Activated CD4-positive, CD25-positive, alpha-beta regulatory T cell treated with anti-CD3 and anti-CD28 coated beads, Interleukin-2, amount 50 U/mL, for 24 hours (primary cell): ENCODE measurements around the gene LRIG3.
"Not testable (repeated sequence)": the region's sequence is repeated elsewhere in the genome, so short reads cannot be mapped to it uniquely, and the experiment has no call there.

Experiments
- ATAC-seq, 2 donors: fragments of 150-1000 bp; cut with Tn5 transposase; one replicate each; pipeline ENCODE4 v1.10.0; 2021; ENCODE audit warnings: mild to moderate bottlenecking in 1 of 2, moderate library complexity in 1 of 2

Gene LRIG3

DNA sequence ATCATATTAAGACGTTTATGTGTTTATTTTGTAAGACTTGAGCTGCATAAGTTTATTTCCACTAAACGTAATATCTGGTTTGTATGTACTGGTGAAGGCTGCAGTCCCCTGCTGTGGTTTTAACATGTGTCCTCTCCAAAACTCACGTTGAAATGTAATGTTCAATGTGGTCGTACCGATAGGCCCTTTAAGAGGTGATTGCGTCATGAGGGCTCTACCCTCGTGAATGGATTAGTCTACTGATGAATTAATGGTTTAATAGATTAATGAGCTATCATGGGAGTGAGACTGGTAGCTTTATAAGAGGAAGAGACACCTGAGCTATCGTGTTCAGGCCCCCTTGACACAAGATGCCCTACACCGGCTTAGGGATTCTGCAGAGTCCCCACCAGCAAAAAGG lies 14.9 kb downstream of the LRIG3 start:
- no peak for ATAC-seq

DNA sequence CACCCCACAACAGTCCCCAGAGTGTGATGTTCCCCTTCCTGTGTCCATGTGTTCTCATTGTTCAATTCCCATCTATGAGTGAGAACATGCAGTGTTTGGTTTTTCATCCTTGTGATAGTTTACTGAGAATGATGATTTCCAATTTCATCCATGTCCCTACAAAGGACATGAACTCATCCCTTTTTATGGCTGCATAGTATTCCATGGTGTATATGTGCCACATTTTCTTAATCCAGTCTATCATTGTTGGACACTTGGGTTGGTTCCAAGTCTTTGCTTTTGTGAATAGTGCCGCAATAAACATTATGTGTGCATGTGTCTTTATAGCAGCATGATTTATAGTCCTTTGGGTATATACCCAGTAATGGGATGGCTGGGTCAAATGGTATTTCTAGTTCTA lies 17.6 kb downstream of the LRIG3 start:
- ATAC-seq: not testable (repeated sequence)

DNA sequence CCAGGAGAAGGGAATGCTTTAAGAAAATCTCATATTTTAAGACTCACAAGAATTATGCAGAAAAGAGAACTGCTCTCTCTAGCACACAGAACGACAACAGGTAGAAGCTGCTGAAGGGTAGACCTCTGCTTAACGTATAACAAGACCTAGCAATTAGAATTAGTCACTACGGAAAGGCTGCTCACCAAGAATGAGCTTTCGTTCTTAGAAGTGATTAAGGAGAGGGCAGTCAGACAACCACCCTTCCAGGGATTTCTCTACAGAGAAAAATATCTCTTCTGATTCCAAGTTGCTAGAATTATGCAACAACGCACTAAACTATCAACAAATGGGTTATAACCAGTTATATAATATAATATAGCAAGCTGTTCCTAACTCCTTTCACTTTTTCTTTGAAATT lies 18.6 kb downstream of the LRIG3 start:
- no peak for ATAC-seq

- ATAC-seq: no peak
These were observed 22.3 kb downstream of the LRIG3 start for GRCh38 chr12:58897969-58898368.

- no peak for ATAC-seq
These were observed 24.0 kb downstream of the LRIG3 start for GRCh38 chr12:58896278-58896677.

GRCh38 chr12:58895053-58895452 lies 25.3 kb downstream of the LRIG3 start:
- ATAC-seq: no peak

DNA sequence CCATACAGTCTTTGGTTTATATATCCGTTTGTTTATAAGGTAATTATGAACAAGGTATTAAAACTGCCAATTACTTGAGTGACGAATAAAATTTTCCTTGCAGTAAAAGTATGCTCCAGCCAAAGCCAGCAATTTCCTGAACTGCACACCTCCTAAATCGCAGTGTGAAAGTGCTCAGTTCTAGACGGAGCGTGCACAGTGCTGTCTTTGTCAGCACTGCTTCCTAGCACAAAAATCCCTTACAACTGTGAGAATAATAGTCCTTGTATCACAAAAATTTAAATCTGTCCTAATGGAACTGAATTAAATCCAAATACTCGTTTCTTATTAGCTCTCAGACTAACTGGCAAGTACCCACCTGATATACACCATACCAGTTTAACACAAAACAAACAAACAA lies 26.3 kb downstream of the LRIG3 start:
- ATAC-seq: no peak

GRCh38 chr12:58893495-58893894 lies 26.8 kb downstream of the LRIG3 start:
- no peak for ATAC-seq

DNA sequence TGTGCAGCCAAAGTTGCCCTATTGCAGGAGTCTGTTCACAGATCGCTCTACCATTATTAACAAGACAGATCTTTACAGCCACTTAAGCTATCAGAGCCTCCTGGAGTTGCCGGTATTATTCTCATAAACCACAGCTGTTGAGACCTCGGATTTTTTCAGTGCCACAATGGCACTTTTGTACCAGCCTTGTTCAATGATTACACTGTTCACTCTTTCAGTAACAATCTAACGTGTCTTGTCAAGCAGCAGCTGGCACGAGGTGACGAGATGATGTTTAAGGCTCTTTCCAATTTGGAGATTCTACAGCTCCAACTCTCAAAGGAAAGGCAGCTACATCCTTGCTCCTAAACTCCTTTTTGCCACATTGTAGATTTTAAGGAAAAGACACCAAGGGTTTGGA lies 30.7 kb downstream of the LRIG3 start:
- ATAC-seq: no peak

- ATAC-seq: no peak
These were observed 32.0 kb downstream of the LRIG3 start for GRCh38 chr12:58888131-58888783.

GRCh38 chr12:58887068-58887467 lies 33.2 kb downstream of the LRIG3 start:
- no peak for ATAC-seq

- no peak for ATAC-seq
These were observed 33.8 kb downstream of the LRIG3 start for GRCh38 chr12:58886474-58886873.

DNA sequence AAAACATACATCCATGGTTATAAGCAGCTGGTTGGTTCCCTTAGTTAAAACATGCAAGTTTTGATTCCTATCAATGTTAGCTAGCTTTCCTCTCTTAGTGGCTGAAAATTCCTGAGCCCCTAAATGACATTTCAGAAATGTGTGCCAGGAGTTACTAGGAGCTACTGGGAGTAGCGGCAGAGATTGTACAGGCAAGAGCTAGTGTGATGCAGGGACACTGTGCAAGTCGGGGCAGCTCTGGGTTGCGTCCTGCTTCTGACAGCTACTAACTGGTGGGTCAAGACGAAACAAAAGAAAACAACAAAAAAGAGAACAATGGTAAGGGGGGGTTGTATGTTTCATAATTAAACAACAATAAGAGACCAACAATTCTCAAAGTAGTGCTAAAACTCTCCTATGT lies 35.4 kb downstream of the LRIG3 start:
- no peak for ATAC-seq

- no peak for ATAC-seq
These were observed 36.5 kb downstream of the LRIG3 start for GRCh38 chr12:58883576-58884334.

DNA sequence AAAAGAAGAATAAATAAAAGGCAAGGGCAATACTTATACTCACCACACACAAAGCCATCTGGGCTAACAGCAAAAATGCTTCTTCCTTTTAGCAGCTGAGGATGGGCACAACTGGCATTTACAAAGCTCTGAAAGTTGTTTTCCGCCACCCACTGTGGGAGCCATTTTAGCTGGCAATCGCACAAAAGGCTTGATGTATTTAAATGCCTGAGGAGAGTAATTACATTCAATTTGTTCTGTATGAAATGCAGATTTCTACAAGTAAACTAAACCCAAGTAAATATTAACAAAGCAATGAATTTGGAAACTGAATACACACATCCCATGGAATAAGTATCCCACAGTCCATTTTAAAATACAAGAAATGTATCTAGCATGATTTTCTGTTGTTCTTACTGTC lies 37.5 kb downstream of the LRIG3 start:
- ATAC-seq: no peak

GRCh38 chr12:58881816-58882215 lies 38.5 kb downstream of the LRIG3 start:
- no peak for ATAC-seq

DNA sequence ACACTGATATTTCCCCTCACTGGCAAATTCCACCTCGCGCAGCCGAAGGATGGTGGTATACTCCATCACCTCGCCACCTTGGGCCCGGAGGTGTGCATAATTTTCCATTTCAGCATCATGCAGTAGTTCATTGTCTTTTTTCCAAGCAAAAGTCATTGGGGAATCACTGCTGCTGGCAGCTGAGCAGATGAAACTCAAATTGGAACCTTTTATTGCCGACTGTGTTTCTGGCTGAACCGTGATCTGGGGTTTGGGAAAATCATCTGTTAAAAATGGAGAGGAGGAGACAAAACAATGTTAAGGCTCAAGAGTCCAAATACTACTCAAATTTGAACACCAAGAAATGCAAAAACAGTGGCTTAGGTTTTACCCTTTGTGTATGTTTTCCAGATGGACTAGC lies 39.7 kb downstream of the LRIG3 start:
- no peak for ATAC-seq

DNA sequence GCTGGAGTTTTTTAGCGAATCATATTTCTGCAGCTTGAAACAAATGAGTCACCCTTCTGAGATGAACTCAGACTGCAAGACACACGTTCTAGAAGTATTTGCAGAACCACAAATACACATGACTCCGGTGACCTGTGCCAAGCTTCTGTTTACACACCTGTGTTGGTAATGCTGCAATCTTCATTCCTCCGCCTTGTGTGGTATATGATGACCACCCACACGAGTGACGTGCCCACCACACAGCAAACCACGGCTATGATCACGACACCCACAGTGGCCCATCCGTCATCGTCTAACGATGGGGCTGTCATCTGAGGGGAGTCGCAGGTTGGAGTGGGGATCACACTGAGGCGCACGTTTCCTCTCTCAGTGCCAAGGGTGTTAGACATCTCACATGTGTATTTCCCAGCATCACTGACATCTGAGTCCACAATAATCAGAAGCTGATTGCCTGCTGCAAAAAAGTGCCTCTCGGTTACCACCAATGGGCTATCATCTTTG lies 43.0 kb downstream of the LRIG3 start:
- no peak for ATAC-seq

- ATAC-seq: no peak
These were observed 46.8 kb downstream of the LRIG3 start for GRCh38 chr12:58873496-58873895.

- no peak for ATAC-seq
These were observed 48.7 kb downstream of the LRIG3 start for GRCh38 chr12:58871556-58871955.

DNA sequence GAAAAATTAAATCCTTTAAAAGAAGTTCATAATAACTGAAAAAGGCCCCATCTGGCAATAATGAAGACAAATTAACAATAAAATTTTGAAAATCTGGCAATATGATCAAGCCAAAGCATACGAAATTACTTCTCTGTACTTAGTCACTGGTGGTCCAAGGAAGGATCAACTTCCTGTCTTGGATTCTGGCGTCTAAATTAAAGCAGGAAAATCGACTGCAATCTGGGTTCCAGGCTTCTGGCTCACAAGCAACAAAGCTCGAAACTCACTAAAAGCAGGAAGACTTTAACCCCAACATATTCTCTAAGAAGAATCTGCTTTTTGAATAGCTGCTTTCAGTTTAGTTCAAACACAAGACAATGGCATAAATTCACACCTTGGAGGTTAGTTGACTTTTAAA lies 49.7 kb downstream of the LRIG3 start:
- no peak for ATAC-seq

DNA sequence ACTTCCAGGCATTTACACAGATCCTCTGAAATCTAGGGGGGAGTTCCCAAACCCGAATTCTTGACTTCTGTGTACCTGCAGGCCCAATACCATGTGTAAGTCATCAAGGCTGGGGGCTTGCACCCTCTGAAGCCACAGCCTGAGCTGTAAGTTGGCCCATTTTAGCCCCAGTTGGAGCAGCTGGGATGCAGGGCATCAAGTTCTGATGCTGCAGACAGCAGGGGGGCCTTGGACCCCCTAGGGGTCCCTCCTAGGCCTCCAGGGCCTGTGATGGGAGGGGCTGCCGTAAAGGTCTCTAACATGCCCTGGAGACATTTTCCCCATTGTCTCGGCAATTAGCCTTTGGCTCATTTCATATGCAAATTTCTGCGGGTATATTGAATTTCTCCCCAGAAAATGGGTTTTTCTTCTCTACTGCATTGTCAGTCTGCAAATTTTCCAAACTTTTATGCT lies 59.5 kb downstream of the LRIG3 start:
- no peak for ATAC-seq

DNA sequence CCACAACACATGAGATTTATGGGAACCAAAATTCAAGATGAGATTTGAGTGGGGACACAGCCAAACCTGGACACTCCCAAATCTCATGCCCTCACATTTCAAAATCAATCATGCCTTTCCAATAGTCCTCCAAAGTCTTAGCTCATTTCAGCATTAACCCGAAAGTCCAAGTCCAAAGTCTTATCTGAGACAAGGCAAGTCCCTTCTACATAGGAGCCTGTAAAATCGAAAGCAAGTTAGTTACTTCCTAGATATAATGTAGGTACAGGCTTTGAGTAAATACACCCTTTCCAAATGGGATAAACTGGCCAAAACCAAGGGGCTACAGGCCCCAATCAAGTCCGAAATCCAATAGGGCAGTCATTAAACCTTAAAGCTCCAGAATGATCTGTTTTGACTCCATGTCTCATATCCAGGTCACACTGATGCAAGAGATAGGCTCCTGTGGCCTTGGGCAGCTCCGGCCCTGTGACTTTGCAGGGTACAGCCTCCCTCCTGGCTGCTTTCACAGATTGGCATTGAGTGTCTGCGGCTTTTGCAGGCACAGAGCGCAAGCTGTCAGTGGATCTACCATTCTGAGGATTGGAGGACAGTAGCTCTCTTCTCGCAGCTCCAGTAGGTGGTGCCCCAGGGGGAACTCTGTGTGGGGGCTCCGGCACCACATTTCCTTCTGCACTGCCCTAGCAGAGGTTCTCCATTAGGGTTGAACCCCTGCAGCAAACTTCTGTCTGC lies 60.1 kb downstream of the LRIG3 start:
- ATAC-seq: no peak

- no peak for ATAC-seq
These were observed 62.3 kb downstream of the LRIG3 start for GRCh38 chr12:58858030-58858429.
